Measurements from ENCODE around the gene STK16. TPM values are rescaled to one million over a fixed set of nuclear protein-coding genes. Genes with fewer than 3 reads are reported as not detected.

STK16 gene
- total RNA-seq, 1 donor from 2014 or later = 21.4 TPM

DNA sequence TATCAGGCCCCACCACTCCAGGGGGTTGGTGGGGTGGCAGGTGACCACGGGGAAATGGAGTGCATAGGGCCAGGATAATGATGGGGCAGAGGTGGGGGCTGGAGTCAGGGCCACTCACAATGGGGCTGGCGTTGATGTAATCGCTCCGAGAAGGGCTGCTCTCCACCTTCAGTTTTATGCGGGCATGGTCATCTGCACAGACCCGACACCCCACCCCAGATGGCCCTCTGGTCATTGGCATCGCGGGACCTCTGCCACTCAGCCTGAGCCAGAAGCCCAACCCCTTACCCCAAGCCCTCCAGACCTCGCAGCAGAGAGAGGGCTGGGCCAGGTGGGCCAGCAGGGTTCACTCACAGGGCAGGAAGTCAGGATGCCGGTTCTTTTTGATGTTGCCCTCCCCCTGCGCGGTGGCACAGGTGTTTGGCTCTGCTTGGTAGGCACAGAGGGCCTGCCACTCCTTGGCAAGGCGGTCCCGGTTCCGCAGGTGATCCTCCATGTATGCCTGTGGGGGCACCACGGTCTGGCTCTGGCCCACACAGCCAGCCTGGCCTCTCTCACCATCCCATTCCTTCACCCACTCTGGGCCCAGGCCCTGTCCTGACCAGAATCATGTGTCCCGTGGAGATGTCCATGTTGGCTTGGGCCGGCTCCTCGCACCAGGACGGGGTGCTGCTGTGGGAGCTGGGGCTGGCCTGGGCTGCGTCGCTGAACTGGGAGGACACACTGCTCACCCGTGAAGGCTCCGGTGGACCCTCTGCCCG is 51.5 kb downstream of the STK16 start:
- H3K4me3 ChIP-seq = no peak overlapping the region
- TF ChIP-seq, protein P1, sequence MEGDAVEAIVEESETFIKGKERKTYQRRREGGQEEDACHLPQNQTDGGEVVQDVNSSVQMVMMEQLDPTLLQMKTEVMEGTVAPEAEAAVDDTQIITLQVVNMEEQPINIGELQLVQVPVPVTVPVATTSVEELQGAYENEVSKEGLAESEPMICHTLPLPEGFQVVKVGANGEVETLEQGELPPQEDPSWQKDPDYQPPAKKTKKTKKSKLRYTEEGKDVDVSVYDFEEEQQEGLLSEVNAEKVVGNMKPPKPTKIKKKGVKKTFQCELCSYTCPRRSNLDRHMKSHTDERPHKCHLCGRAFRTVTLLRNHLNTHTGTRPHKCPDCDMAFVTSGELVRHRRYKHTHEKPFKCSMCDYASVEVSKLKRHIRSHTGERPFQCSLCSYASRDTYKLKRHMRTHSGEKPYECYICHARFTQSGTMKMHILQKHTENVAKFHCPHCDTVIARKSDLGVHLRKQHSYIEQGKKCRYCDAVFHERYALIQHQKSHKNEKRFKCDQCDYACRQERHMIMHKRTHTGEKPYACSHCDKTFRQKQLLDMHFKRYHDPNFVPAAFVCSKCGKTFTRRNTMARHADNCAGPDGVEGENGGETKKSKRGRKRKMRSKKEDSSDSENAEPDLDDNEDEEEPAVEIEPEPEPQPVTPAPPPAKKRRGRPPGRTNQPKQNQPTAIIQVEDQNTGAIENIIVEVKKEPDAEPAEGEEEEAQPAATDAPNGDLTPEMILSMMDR (IDR thresholded peaks at IDR 0.05) = no peak
- peaks cover 12% of the 10 kb centered on the region for H3K4me1 ChIP-seq
- intact Hi-C loops (cut with DNase I) = no loop called here
- no peaks in the 10 kb centered on the region for H3K36me3 ChIP-seq
- no peaks in the 10 kb centered on the region for H3K9me3 ChIP-seq
- peaks cover 13% of the 10 kb centered on the region for H3K27me3 ChIP-seq
- no peak overlapping the region for H3K27ac ChIP-seq
- ATAC-seq (no peak), DNase-seq (peak; percentile 56)

DNA sequence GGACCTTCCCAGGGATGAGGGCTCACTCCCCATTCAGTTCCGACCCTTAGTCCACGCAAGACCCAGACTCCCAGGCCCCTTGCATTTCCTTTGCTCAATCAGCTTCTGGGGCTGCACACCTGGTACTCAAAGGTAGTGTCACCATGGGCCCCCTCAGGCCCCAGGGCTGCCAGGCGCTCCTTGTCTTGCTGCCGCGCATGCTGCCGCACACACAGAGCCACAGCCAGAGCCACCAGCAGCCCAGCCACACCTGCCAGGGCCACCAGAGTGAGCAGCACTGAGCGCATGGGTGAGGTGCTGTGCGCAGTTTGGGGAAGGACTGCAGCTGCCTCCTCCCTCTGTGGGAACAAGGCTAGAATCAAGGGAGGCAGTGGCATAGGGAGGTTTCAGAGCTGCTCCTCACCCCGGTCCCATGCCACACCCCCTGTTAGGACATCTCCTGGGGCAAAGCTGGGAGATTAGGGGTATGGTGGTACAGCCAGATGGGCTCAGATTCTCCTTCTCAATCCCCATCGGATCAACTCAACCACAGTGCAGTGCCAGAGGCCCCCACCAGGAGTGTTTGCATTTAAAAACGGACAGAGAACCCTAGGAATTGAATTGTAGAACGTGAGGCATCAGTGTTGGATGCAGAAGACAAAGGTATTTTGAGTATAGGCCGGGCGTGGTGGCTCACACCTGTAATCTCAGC is 52.6 kb downstream of the STK16 start:
- Histone ChIP-seq H3K4me3 (no peak overlapping the region), H3K27ac (no peak overlapping the region), H3K36me3 (no peaks in the 10 kb centered on the region), H3K4me1 (peaks cover 12% of the 10 kb centered on the region), H3K9me3 (no peaks in the 10 kb centered on the region), H3K27me3 (peaks cover 17% of the 10 kb centered on the region)
- intact Hi-C loops (cut with DNase I) = no loop called here
- DNase-seq = peak; percentile 49
- ATAC-seq = no peak
- TF ChIP-seq, protein P1 (IDR thresholded peaks at IDR 0.05) = no peak

DNA sequence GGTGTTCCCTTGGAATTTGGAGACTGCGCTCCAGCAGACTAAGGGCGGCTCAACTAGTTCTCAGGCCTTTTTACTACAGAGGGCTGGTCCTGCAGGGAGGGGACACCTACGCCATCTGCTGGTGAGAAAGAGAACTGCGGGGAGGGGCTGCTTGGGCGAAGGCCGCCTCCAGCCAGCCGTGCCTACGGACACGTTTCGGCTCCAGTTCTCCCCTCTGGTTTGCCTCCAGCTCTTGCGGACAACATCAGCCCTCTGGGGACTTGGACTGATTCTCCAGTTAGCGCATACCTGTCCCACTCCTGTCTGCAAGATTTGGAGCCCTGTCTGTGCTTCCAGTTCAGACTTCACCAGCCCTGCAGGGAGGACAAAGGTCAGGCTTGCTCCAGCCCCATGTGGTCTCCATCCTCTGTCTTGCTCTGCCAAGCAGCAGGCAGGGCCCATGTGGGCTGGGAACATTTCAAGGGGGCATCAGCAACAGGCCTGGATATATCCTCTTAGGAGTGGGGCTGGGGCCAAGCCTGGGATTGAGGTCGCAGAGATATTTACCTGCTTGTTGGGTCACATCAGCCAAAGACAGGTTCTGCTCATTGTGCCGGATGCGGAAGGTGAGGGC is 53.6 kb downstream of the STK16 start:
- no peaks in the 10 kb centered on the region for H3K9me3 ChIP-seq
- H3K4me3 ChIP-seq = no peak overlapping the region
- H3K27me3 ChIP-seq = peaks cover 17% of the 10 kb centered on the region
- H3K36me3 ChIP-seq = no peaks in the 10 kb centered on the region
- TF ChIP-seq, protein P1 (IDR thresholded peaks at IDR 0.05) = peak; percentile 100
- H3K4me1 ChIP-seq = peaks cover 12% of the 10 kb centered on the region
- DNase-seq (peak; percentile 90), ATAC-seq (peak; percentile 83)
- H3K27ac ChIP-seq = no peak overlapping the region
- intact Hi-C loops (cut with DNase I) = no loop called here

DNA sequence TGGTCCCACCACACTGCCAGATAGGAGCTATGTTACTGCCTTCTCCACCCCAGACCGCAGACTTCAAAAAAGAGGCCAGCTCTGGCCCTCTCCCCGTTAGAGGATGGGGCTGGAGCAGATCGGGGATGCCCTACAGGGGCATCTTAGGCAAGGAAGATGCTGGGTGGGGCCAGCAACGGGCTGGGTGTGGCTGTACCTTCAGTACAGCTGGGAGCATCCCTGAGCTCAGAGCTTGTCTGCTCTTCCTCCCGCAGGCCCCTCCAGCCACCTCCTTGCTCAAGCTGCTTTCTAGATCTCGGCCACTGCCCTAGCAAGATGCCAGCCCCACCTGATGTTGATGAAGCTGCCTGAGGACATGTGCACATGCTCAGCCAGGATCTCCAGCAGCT is 54.1 kb downstream of the STK16 start:
- intact Hi-C loops (cut with DNase I) = no loop called here

More for the DNA sequence above, 54.1 kb downstream of the STK16 start:
- no peaks in the 10 kb centered on the region for H3K9me3 ChIP-seq
- no peak overlapping the region for H3K4me3 ChIP-seq
- H3K36me3 ChIP-seq = no peaks in the 10 kb centered on the region
- no peak for ATAC-seq
- peaks cover 17% of the 10 kb centered on the region for H3K27me3 ChIP-seq
- H3K4me1 ChIP-seq = peaks cover 8% of the 10 kb centered on the region
- DNase-seq = no peak
- TF ChIP-seq, protein P1 (IDR thresholded peaks at IDR 0.05) = no peak
- H3K27ac ChIP-seq = no peak overlapping the region

Small RNAs within 50 kb of the gene (microRNA-seq; reads per million reads assigned to microRNA genes)
- gene MIR153-1 (ENCODE audit: borderline microRNAs expressed) = not detected

Other genes starting within 250 kb of the STK16 start
- not detected for gene CFAP65, start 204.0 kb upstream of the STK16 start, total RNA-seq
- 0.69 TPM for gene IHH, start 184.6 kb upstream of the STK16 start, total RNA-seq
- gene NHEJ1, start 84.7 kb upstream of the STK16 start, total RNA-seq = 14.3 TPM
- gene SLC23A3, start 75.5 kb upstream of the STK16 start, total RNA-seq = 3.1 TPM
- gene CNPPD1, start 68.6 kb upstream of the STK16 start, total RNA-seq = 64.0 TPM
- gene RETREG2, start 67.2 kb upstream of the STK16 start, total RNA-seq = 79.8 TPM
- 41.2 TPM for gene ZFAND2B, start 38.7 kb upstream of the STK16 start, total RNA-seq
- 18.2 TPM for gene ABCB6, start 26.5 kb upstream of the STK16 start, total RNA-seq
- 48.2 TPM for gene ATG9A, start 15.8 kb upstream of the STK16 start, total RNA-seq
- 37.6 TPM for gene ANKZF1, start 15.7 kb upstream of the STK16 start, total RNA-seq
- 10.0 TPM for gene GLB1L, start within 50 bp of the STK16 start, total RNA-seq
- gene TUBA4B, start 7.8 kb downstream of the STK16 start, total RNA-seq = not detected
- gene TUBA4A, start 8.4 kb downstream of the STK16 start, total RNA-seq = 45.4 TPM
- gene DNAJB2, start 33.9 kb downstream of the STK16 start, total RNA-seq = 79.4 TPM
- gene PTPRN, start 63.9 kb downstream of the STK16 start, total RNA-seq = not detected
- not detected for gene RESP18, start 87.3 kb downstream of the STK16 start, total RNA-seq
- gene DNPEP, start 142.4 kb downstream of the STK16 start, total RNA-seq = 69.9 TPM
- 59.4 TPM for gene DES, start 172.9 kb downstream of the STK16 start, total RNA-seq
- gene SPEG, start 189.4 kb downstream of the STK16 start, total RNA-seq = 5.6 TPM